SKM-1 treated with dmso at 0.1 percent for 144 hours (cell line): ENCODE results near the gene HCFC1R1.
"Not testable (repeated sequence)": the region's sequence is repeated elsewhere in the genome, so short reads cannot be mapped to it uniquely, and the experiment has no call there.

Experiments
- DNase-seq: peaks from one replicate; lab custom pipeline; 2025; ENCODE audit not compliant: unreplicated experiment; lab: John Stamatoyannopoulos, UW

The HCFC1R1 gene, protein sequence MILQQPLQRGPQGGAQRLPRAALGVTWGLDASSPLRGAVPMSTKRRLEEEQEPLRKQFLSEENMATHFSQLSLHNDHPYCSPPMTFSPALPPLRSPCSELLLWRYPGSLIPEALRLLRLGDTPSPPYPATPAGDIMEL

GRCh38 chr16:3023669-3024478, at the start of gene HCFC1R1, which contains the start of gene THOC6:
HCFC1R1 (minus strand) TSS chr16:3023942; CDS start chr16:3023941, 1 bp downstream.
THOC6 (plus strand) TSS chr16:3024035; CDS start chr16:3024327, 292 bp downstream.
- peak; percentile 97 for DNase-seq

GRCh38 chr16:3073448-3073847, 49.7 kb upstream of the HCFC1R1 start:
- DNase-seq = no peak

DNA sequence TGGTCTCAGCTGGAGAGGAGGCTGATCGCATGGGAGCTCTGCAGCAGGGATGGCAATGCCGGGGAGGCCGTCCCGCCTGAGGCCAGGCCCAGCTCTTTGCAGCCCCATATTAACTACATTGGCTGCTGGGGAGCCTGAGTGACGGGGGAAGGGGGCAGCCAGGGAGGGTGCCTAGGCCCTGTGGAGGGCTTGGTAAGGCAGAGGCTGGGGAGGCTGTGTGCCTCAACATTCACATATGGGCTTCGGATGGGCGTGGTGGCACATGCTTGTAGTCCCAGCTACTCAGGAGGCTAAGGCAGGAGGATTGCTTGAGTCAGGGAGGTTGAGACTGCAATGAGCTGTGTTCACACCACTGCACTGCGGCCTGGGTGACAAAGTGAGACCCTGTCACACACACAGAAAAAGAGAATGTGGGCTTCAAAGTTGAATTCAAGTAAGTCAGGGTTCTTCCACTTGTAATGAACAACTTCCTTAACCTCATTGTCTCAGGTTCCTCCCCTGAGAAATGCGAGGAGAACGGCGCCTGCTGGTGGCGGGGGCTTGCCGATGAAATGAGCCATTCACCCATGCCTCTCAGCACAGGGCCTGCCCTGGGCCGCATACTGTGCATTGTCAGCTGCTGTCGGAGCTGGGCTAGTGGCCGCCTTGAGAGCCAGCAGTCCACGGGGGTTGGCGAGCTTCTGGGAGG, 49.0 kb upstream of the HCFC1R1 start:
- DNase-seq = not testable (repeated sequence)

DNA sequence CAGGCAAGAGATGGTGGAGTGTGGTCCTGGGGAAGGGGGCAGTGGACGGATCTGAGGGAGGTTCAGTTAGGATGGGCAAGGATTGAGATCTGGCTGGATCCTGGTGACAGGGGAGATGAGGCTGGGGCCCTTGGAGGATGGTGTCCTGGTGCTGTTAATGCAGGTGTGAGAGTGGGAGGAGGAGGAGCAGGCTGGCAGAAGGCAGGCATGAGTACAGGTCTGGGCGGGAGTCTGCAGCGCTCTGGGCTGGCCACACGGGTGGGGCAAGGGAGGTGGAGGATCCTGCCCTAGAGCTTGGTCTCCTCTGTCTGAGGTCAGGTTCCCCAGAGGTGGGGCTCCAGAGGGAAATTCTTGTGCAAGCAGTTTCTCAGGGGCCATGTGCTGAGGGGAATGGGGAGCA, 48.4 kb upstream of the HCFC1R1 start:
- not testable (repeated sequence) for DNase-seq

GRCh38 chr16:3071655-3072054, 47.9 kb upstream of the HCFC1R1 start:
- no peak for DNase-seq

DNA sequence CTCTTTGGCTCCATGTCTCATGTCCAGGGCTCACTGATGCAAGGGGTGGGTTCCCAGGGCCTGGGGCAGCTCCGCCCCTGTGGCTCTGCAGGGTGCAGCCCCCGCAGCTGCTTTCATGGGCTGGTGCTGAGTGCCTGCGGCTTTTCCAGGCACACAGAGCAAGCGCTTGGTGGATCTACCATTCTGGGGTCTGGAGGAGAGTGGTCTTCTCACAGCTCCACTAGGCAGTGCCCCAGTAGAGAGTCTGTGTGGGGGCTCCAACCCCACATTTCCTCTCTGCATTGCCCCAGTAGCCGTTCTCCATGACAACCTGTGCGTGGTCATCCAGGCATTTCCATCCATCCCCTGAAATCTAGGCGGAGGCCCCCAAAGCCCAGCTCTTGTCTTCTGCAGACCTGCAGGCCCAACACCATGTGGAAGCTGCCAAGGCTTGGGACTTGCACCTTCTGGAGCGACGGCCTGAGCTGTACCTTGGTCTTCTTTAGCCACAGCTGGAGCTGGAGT, 46.9 kb upstream of the HCFC1R1 start:
- no peak for DNase-seq

DNA sequence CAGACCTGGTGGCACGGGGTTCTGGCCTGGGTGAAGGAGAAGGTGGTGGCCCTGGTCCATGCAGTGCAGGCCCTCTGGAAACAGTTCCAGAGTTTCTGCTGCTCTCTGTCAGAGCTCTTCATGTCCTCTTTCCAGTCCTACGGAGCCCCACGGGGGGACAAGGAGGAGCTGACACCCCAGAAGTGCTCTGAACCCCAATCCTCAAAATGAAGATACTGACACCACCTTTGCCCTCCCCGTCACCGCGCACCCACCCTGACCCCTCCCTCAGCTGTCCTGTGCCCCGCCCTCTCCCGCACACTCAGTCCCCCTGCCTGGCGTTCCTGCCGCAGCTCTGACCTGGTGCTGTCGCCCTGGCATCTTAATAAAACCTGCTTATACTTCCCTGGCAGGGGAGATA, 45.4 kb upstream of the HCFC1R1 start:
- not testable (repeated sequence) for DNase-seq

DNA sequence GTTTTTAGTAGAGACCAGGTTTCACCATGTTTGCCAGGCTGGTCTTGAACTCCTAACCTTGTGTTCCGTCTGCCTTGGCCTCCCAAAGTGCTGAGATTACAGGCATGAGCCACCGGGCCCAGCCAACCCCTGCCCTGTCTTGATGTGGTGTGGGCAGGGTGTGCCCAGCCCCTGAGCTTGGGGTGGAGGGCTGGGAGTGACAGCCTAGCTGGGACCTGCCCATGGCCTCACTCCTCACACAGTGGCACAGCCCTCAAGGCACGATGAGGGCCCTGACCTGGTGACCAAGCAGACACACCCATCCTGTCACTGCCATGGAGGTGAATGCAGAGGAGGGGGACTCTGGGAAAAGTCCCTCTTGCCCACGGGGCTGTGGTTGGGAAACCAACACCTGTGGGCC, 44.7 kb upstream of the HCFC1R1 start:
- DNase-seq = no peak

DNA sequence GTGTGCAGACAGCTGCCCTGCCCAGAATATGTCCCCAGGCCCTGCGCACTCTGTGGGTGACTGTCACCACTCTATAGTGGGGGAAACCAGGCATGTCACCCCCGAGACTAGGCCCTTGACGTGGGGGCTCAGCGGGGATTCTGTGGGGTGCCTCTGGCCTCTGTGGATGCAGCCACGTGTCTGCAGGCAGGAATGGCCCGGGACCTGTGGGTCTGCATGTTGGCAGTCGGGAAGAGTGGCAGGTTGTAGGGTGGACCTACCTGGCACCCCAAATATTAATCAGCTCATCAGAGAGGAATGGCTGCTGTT, 42.7 kb upstream of the HCFC1R1 start:
- DNase-seq = no peak

GRCh38 chr16:3065742-3066439, 42.1 kb upstream of the HCFC1R1 start:
- no peak for DNase-seq

GRCh38 chr16:3065069-3065741, 41.5 kb upstream of the HCFC1R1 start, which contains the start of gene IL32:
IL32 (plus strand) TSS chr16:3065640; CDS start chr16:3065812, 172 bp downstream.
- DNase-seq = no peak

GRCh38 chr16:3063625-3064386, 40.1 kb upstream of the HCFC1R1 start:
- no peak for DNase-seq

- DNase-seq = no peak
Measured at GRCh38 chr16:3062553-3062952, 38.8 kb upstream of the HCFC1R1 start.

- no peak for DNase-seq
Measured at GRCh38 chr16:3060339-3061127, 36.8 kb upstream of the HCFC1R1 start.

- no peak for DNase-seq
Measured at GRCh38 chr16:3059723-3060242, 36.0 kb upstream of the HCFC1R1 start.

- DNase-seq = peak; percentile 63
Measured at GRCh38 chr16:3059041-3059722, 35.4 kb upstream of the HCFC1R1 start.

- no peak for DNase-seq
Measured at GRCh38 chr16:3058139-3059030, 34.6 kb upstream of the HCFC1R1 start.
